GM21528 (cell line): ENCODE results near the gene DHFR.
"Not testable (repeated sequence)": the region's sequence is repeated elsewhere in the genome, so short reads cannot be mapped to it uniquely, and the experiment has no call there.

Experiments used
- ATAC-seq: cut with Tn5 transposase; IDR thresholded peaks from one replicate; pipeline ENCODE4 v1.9.1; 2021; ENCODE audit warnings: mild to moderate bottlenecking, moderate library complexity; ENCODE audit not compliant: unreplicated experiment, low FRiP score

The DHFR gene

DNA sequence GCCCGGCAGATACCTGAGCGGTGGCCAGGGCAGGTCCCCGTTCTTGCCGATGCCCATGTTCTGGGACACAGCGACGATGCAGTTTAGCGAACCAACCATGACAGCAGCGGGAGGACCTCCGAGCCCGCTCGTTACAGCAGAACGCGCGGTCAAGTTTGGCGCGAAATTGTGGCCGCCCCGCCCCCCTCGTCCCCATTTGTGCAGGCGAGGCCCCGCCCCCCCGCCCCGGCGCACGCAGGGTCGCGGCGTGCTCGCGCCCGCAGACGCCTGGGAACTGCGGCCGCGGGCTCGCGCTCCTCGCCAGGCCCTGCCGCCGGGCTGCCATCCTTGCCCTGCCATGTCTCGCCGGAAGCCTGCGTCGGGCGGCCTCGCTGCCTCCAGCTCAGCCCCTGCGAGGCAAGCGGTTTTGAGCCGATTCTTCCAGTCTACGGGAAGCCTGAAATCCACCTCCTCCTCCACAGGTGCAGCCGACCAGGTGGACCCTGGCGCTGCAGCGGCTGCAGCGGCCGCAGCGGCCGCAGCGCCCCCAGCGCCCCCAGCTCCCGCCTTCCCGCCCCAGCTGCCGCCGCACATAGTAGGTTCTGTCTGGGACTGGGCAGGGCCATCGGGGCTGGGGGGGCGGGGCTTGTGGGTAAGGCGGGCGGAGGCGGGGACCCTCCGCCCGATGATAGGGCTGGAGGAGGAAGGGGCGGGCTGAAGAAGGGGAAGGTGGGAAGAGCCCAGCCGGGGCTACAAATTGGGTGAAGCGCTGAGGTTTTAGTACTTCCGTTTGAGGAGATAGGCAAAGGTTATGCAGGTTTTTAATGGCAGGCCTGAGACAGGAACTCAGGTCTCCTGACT lies at the start of gene DHFR, which contains the start of gene MSH3:
Gene DHFR, minus strand, starts transcription at position 593 of the 840 bp plus-strand sequence. Its CDS starts 494 bp downstream, at position 99.
Gene MSH3, plus strand, starts transcription at position 262 of the 840 bp plus-strand sequence. Its CDS starts 76 bp downstream, at position 338.
- ATAC-seq: peak; percentile 51

- no peak for ATAC-seq
These were observed 49.4 kb upstream of the DHFR start for GRCh38 chr5:80704221-80704620.

DNA sequence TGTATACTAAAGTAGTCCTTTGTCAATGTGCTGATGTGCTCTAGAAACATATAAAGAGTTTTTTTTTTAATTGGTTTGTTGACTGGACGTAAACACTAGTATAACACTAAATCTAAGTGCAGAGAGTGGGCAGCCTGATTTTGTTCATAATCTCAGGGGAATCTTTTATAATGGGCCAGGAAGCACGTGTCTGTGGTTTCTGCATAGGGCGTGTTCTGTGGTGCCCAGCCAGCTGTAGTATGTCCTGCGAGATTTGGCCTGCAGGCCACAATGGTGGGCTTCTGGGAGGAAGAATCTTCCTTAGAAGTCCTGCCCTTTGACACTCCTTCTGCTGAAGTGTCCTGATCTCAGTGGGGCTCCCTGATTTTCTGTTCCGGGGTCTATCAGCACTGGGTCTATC lies 49.0 kb upstream of the DHFR start:
- no peak for ATAC-seq

DNA sequence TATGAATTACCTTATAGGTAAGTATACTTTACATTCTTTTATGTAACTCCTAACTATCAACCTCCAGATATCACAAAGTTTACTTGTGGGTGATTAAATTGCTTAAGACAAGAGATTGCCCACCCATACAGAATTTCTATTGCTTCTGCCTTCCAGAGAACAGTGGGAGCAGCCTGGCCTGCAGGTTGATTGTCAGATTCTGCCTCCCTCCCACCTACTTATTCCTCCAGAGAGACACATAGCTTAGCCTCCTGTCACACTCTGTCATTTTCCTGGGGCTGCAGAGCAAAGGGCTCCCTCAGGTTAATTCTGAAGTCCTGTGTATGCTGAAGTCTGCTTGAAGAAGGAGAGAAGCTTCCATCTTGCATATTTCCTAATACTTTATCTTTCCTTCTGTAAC lies 48.5 kb upstream of the DHFR start:
- ATAC-seq: no peak

GRCh38 chr5:80701597-80701996 lies 46.8 kb upstream of the DHFR start:
- no peak for ATAC-seq

GRCh38 chr5:80698369-80698768 lies 43.6 kb upstream of the DHFR start:
- no peak for ATAC-seq

DNA sequence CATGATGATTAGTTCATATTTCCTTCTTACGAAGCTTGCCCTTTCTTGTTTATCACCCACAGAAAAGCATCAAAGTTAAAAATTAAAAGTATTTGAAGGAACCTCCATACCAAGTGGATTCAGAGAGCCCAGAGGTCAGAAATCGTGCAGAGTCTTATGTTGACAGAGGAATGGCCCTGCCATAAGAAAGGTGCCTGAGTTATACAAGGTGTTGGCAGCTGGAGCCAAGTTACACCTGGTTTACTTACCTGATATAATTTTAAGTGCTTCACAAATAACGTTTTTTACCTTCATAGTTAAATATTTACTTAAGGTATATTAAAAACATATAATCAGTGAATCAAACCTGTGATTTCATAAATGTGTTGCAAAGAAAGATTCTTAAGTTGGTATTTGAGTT lies 42.3 kb upstream of the DHFR start:
- ATAC-seq: no peak

DNA sequence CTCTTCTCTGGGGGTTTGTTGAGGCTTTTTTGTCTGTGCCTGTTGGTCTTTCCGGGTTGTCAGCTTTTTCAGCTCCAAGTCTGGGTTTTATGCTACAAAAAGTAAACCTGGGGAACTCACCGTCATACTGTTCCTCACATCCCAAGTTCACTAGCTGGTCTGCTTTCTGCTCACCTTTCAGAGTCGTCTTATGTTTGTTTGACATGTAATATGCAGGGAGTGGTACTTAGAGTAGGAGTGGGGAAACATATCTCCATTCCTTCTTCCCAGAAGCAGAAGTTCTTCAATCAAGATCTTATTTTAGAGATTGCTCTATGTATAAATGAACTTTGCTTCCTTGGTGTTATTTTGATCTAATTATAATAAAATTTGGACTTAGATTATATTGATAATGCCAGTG lies 41.7 kb upstream of the DHFR start:
- no peak for ATAC-seq

- no peak for ATAC-seq
These were observed 40.9 kb upstream of the DHFR start for GRCh38 chr5:80695666-80696065.

GRCh38 chr5:80689627-80690026 lies 34.8 kb upstream of the DHFR start:
- ATAC-seq: no peak

DNA sequence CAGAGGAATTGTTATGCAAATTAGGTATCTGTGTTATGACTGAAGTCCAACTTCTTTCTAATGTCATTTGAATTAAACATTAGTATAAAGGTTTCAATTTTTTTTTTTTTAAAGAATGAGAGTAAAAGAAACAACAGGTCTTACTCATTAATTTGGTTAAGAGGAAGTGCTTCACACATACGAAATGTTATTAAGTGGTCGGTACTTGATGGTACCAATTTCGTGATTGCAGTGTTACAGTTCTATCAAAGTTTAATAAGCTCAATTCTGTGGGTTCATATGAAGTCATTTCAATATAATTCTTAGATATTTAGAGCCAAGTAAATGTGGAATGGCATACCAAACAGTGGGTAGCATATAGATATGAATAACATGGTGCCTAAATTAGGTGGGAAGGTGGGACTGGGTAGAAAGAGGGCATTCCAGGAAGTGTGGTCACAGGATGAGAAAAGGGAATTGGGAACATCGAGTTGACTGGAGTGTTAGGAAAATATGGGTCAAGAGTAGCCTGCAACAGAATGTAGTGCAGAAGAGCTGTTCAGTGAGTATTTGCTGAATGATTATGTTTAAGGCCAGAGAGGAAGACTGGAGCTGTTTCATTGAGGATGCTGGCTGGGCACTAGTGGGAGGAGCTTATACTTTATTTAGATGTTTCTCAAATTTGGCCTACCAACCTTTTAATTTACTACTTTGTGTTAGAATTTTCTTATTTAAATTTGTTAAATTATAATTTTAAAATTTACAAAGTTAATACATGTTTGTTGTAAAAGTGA lies 34.1 kb upstream of the DHFR start:
- no peak for ATAC-seq

DNA sequence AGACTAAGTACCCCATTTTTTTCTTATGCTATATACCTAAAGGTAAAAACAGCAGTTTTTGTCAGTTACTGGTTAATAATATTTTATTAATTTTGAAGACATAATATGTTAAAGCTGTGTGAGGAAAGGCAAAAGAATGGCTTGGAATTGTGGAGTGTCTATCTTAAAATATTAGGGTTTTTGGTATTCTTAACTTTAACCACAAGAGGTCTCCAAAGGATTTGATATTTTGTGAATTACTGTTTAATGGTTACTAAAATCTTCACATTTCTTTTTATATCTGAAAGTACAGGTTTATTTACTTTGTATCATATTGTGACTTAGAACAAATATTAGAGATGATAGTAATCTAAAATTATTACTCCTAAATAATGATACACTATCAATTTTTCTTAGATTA lies 32.0 kb upstream of the DHFR start:
- no peak for ATAC-seq

DNA sequence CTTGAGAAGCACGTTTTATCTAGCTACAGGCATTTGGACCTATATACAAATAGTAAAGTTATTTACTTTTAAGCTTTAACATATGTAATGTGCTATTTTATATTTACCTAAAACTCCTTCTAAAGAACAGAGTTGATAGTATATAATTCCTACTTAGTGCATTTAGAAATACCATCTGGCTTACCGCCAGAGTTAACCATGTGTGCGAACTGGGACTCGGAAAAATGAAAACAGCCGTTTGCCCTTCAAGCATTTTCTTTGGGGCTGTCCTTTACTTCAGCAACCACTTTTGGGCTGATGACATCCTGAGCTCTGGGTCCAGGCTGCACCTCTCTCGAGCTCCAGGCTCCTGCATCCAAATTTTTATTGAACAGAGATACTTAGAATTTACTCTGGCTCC lies 21.9 kb upstream of the DHFR start:
- ATAC-seq: no peak

GRCh38 chr5:80672140-80672736 lies 17.5 kb upstream of the DHFR start:
- no peak for ATAC-seq

DNA sequence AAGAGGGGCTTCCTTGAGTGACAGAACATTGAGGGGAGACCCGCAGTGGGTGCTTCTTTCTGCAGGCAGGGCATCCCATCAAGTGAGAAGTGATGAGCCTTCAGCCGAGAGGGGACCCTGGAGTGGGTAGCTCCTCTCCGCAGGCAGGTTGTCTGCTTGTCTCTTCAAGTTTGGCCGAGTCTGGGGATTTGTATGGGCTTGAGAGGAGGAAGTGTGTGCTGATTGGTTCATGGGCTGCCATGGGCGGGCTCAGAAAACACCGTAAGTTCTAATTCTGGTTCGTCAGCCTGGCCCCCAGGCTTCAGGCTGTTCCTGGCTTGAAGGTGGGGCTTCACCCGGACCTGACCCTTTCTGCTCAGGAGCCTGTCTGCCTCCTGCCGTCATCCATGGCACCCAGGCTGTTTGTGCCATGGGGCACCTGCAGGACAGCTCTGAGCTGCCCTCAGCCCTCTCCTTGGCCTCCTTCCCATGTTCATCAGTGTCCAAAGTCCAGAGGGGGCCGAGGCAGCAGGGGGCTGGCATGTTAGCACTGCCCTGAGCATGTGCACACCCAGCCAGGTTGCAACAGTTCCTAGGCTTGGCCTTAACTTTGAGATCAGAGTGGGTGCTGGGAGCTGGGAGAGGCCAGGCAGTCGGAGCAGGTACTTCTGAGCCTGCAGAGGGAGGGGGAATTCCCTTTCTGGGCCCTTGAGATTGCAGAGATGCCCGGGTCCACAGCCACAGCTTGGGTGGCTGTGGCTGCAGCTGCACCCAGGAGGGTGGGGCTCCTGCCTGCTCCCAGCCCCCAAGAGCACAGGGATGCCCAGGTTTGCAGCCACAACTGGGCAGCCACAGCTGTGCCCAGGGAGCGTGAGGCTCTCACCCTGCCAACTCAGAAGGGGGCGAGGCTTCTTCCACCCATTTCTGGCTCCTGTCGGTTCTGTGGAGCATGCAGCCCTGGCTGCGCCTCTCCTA lies 13.5 kb upstream of the DHFR start:
- ATAC-seq: no peak

- no peak for ATAC-seq
These were observed 12.6 kb upstream of the DHFR start for GRCh38 chr5:80667384-80667783.

DNA sequence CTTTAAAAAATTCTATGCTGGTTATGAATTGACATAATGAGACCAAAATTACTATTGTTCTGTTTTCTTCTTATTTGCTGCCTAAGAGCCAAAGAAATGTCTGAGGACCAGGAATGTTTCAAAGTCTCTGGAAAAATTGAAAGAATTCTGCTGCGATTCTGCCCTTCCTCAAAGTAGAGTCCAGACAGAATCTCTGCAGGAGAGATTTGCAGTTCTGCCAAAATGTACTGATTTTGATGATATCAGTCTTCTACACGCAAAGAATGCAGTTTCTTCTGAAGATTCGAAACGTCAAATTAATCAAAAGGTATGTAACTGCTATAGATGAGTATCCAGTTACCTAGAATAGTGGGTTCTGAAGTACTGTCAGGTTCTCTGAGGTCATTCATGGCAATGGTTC lies 10.3 kb upstream of the DHFR start:
- no peak for ATAC-seq

GRCh38 chr5:80662108-80662507 lies 7.3 kb upstream of the DHFR start:
- no peak for ATAC-seq

DNA sequence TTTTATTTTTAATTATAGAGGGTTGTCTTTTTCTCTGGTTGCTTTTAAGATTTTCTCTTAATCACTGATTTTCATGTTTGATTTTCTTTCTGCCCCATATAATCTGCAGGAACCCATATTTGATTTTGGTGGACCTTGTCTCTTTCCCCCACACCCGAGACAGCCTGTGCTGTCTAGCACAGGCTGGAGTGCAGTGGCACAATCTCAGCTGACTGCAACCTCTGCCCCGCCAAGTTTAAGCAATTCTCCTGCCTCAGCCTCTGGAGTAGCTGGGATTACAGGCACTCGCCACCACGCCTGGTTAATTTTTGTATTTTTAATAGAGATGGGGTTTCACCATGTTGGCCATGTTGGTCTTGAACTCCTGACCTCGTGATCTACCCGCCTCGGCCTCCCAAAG lies 5.9 kb upstream of the DHFR start:
- not testable (repeated sequence) for ATAC-seq

GRCh38 chr5:80659106-80659505 lies 4.3 kb upstream of the DHFR start:
- ATAC-seq: no peak
